SK-N-SH (cell line): ENCODE measurements around the gene RGS9. TPM values are rescaled to one million over a fixed set of nuclear protein-coding genes. Genes with fewer than 3 reads are reported as not detected.

ENCODE experiments used
- CTCF ChIA-PET: fragments of 300-600, 350-600 bp; formaldehyde crosslinking; extraction: SDS; loops from one replicate; lab custom pipeline; 2021; lab: Yijun Ruan, JAX
- POLR2A ChIA-PET: fragments of 350-600 bp; sonication (Branson Sonifier 250); formaldehyde crosslinking; extraction: SDS; loops from one replicate; lab custom pipeline; 2020; ENCODE audit warnings: antibody characterized with exemption, inconsistent platforms; lab: Yijun Ruan, JAX
- DNase-seq: peaks from one replicate; pipeline ENCODE4 v3.0.0; 2012
- H2AFZ ChIP-seq: fragments of 200-600 bp; sonication (generic); 2 replicates; pipeline ENCODE4 v1.8.1; 2016; ENCODE audit warnings: antibody characterized with exemption, mild to moderate bottlenecking, low read depth
- H3F3A ChIP-seq: fragments of 200-600 bp; sonication (generic); replicated peaks from 2 replicates; pipeline ENCODE3; 2016; ENCODE audit warnings: antibody characterized with exemption, mild to moderate bottlenecking; ENCODE audit not compliant: insufficient read depth
- H3K27ac ChIP-seq, 2 experiments: fragments of 200-500 bp in 1 of 2; fragments of 200-600 bp in 1 of 2; sonication (Bioruptor generic) in 1 of 2; sonication (generic), shearing (Covaris generic) in 1 of 2; 2 replicates each; pipeline versions ENCODE4 v1.5.1 to v1.6.1; 2014 to 2016; ENCODE audit warnings: low read depth in 2 of 2, inconsistent platforms in 1 of 2, low read length in 1 of 2, mild to moderate bottlenecking in 1 of 2, mixed read lengths in 1 of 2
- H3K27me3 ChIP-seq: fragments of 200-600 bp; sonication (generic), shearing (Covaris generic); 2 replicates; pipeline ENCODE4 v1.6.1; 2016; ENCODE audit warnings: mixed run types; ENCODE audit not compliant: insufficient read depth
- H3K36me3 ChIP-seq, 2 experiments: fragments of 200-500 bp in 1 of 2; fragments of 200-600 bp in 1 of 2; sonication (Bioruptor generic) in 1 of 2; sonication (generic) in 1 of 2; replicated peaks in 1 of 2; 2 replicates each; pipeline versions ENCODE3 to v1.5.1; 2014 to 2016; ENCODE audit warnings: low read length in 1 of 2, mild to moderate bottlenecking in 1 of 2; ENCODE audit not compliant: insufficient read depth in 2 of 2, control insufficient read depth in 1 of 2
- H3K4me1 ChIP-seq, 2 experiments: fragments of 200-500 bp in 1 of 2; fragments of 200-600 bp in 1 of 2; sonication (Bioruptor generic) in 1 of 2; sonication (generic), shearing (Covaris generic) in 1 of 2; 2 replicates each; pipeline versions ENCODE4 v1.5.1 to v1.6.1; 2014 to 2016; ENCODE audit warnings: low read depth in 1 of 2, low read length in 1 of 2, mixed run types in 1 of 2; ENCODE audit not compliant: insufficient read depth in 2 of 2, control insufficient read depth in 1 of 2
- H3K4me2 ChIP-seq: fragments of 200-600 bp; sonication (generic), shearing (Covaris generic); 2 replicates; pipeline ENCODE4 v1.6.1; 2017; ENCODE audit warnings: mixed run types
- H3K4me3 ChIP-seq, 2 experiments: fragments of 200-500 bp in 1 of 2; fragments of 200-600 bp in 1 of 2; sonication (Bioruptor generic) in 1 of 2; sonication (generic), shearing (Covaris generic) in 1 of 2; 2 replicates each; pipeline versions ENCODE4 v1.5.1 to v1.8.1; 2014 to 2016; ENCODE audit warnings: low read depth in 2 of 2, inconsistent platforms in 1 of 2, low read length in 1 of 2, mild to moderate bottlenecking in 1 of 2, mixed read lengths in 1 of 2, moderate library complexity in 1 of 2
- H3K79me2 ChIP-seq: fragments of 200-600 bp; sonication (generic); 2 replicates; pipeline ENCODE4 v1.8.1; 2017; ENCODE audit warnings: mild to moderate bottlenecking; ENCODE audit not compliant: insufficient read depth
- H3K9ac ChIP-seq: fragments of 200-600 bp; sonication (generic); 2 replicates; pipeline ENCODE4 v1.6.1; 2017; ENCODE audit warnings: mixed run types
- H3K9me2 ChIP-seq: fragments of 200-600 bp; sonication (generic); 2 replicates; pipeline ENCODE4 v1.6.1; 2017; ENCODE audit warnings: mixed run types
- H3K9me3 ChIP-seq: fragments of 200-600 bp; sonication (generic); 2 replicates; pipeline ENCODE4 v1.6.1; 2017; ENCODE audit warnings: mixed run types, mild to moderate bottlenecking, moderate library complexity
- H4K20me1 ChIP-seq: fragments of 200-600 bp; sonication (generic); 2 replicates; pipeline ENCODE4 v1.6.1; 2017; ENCODE audit warnings: mild to moderate bottlenecking, mixed run types; ENCODE audit not compliant: insufficient read depth
- FOXJ3 ChIP-seq: sonication (generic); formaldehyde crosslinking; IDR thresholded peaks from 2 replicates; pipeline ENCODE4 v1.5.1; 2020; ENCODE audit warnings: mild to moderate bottlenecking, missing genetic modification reagents
- FOXM1 ChIP-seq: IDR thresholded peaks from 2 replicates; pipeline ENCODE4 v1.4.0; 2012; ENCODE audit warnings: low read depth, mild to moderate bottlenecking
- GABPA ChIP-seq: IDR thresholded peaks from 2 replicates; pipeline ENCODE4 v1.4.0; 2012; ENCODE audit warnings: low read depth, mild to moderate bottlenecking
- GATA2 ChIP-seq: sonication (generic); formaldehyde crosslinking; IDR thresholded peaks from 2 replicates; pipeline ENCODE4 v1.5.0; 2020; ENCODE audit warnings: mild to moderate bottlenecking, missing genetic modification reagents
- MEF2A ChIP-seq: IDR thresholded peaks from 2 replicates; pipeline ENCODE4 v1.4.0; 2012; ENCODE audit warnings: low read depth, borderline replicate concordance
- MXI1 ChIP-seq: IDR thresholded peaks from 2 replicates; pipeline ENCODE4 v1.6.1; 2012; ENCODE audit warnings: mild to moderate bottlenecking, low read depth, low read length, improper control_type of control experiment
- POLR2AphosphoS5 ChIP-seq: IDR thresholded peaks from 2 replicates; pipeline ENCODE4 v1.6.1; 2012; ENCODE audit warnings: low read depth, low read length
- RAD21 ChIP-seq: IDR thresholded peaks from 2 replicates; pipeline ENCODE4 v1.6.1; 2012; ENCODE audit warnings: mild to moderate bottlenecking, low read length
- RXRA ChIP-seq: IDR thresholded peaks from 2 replicates; pipeline ENCODE4 v1.4.0; 2012; ENCODE audit warnings: low read depth, mild to moderate bottlenecking, borderline replicate concordance
- TAF1 ChIP-seq: IDR thresholded peaks from 2 replicates; pipeline ENCODE4 v1.6.1; 2012; ENCODE audit warnings: low read depth, mild to moderate bottlenecking, low read length, moderate library complexity, borderline replicate concordance
- TEAD4 ChIP-seq: IDR thresholded peaks from 2 replicates; pipeline ENCODE4 v1.4.0; 2012; ENCODE audit warnings: mild to moderate bottlenecking, borderline replicate concordance; ENCODE audit not compliant: insufficient read depth
- WGBS: methylation state at CpG from one replicate; pipeline ENCODE4 v1.1.6; 2017; ENCODE audit warnings: low lambda C conversion rate; 5-methylcytosine and 5-hydroxymethylcytosine counted together
- polyA plus RNA-seq, 3 experiments: library from polyadenylated mRNA; depleted of rRNA; stranded (reverse); fragments of >200 nt; gene quantifications; 2 replicates each; pipeline ENCODE4 v1.2.3, GENCODE V29; 2012
- TF ChIP-seq, protein P1 (sequence below): IDR thresholded peaks from 2 replicates; pipeline ENCODE4 v1.6.1; 2012; ENCODE audit warnings: mild to moderate bottlenecking, low read depth, low read length, moderate library complexity
- TF ChIP-seq, protein P2 (sequence below): fragments of 150-350 bp; IDR thresholded peaks from 2 replicates; pipeline ENCODE4 v1.6.1; 2017; ENCODE audit warnings: antibody characterized with exemption, low read length, low read depth, borderline replicate concordance

The RGS9 gene
- polyA plus RNA-seq, 1 of the 3 experiments (the other 2 are of a cell fraction), result 1.4 TPM

DNA sequence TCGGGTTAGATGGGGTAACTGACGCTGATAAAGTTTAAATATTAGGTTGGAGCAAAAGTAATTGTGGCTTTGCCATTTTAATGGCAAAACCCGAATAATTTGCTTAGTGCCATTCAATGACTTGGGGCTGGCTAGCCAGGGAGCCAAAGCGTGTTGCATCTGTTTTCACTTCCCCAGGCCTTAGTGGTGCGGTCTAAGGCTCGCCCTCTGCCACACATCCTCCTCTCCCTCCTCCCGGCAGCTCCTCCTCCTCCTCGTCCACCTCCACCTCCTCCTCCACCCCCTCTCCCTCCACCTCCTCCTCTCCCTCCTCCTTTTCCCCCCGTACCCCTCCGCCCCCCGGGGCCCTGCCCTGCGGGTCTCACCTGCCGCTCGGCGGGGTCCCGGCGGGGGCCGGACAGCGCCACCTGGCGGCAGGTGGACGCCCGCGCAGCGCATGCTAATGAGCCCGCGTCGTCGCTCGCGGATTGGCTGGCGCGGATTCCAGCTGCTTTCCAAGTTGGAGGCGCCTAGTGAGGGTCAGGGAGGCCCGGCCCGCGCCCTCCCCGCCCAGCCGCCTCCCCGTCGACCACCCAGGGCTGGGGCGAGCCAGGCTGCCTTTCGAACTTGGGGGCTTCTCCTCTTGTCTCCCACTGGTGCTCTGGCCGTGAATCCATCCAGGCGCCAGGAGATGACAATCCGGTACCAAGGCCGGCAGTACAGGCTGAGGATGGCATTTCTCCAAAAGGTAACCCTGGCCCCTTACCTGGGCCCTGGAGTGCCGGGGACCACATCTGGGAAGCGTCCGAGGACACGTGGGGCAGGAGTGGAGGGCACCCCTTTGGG lies 36.6 kb upstream of the RGS9 start (continued):
- TF ChIP-seq, protein P1, sequence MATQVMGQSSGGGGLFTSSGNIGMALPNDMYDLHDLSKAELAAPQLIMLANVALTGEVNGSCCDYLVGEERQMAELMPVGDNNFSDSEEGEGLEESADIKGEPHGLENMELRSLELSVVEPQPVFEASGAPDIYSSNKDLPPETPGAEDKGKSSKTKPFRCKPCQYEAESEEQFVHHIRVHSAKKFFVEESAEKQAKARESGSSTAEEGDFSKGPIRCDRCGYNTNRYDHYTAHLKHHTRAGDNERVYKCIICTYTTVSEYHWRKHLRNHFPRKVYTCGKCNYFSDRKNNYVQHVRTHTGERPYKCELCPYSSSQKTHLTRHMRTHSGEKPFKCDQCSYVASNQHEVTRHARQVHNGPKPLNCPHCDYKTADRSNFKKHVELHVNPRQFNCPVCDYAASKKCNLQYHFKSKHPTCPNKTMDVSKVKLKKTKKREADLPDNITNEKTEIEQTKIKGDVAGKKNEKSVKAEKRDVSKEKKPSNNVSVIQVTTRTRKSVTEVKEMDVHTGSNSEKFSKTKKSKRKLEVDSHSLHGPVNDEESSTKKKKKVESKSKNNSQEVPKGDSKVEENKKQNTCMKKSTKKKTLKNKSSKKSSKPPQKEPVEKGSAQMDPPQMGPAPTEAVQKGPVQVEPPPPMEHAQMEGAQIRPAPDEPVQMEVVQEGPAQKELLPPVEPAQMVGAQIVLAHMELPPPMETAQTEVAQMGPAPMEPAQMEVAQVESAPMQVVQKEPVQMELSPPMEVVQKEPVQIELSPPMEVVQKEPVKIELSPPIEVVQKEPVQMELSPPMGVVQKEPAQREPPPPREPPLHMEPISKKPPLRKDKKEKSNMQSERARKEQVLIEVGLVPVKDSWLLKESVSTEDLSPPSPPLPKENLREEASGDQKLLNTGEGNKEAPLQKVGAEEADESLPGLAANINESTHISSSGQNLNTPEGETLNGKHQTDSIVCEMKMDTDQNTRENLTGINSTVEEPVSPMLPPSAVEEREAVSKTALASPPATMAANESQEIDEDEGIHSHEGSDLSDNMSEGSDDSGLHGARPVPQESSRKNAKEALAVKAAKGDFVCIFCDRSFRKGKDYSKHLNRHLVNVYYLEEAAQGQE, result no peak
- TF ChIP-seq RAD21, result peak; percentile 72
- no peak for TF ChIP-seq TEAD4
- peak; percentile 75; the same call in 1 of the 2 replicates for TF ChIP-seq MXI1
- no peak for TF ChIP-seq FOXM1
- TF ChIP-seq TAF1, result no peak
- TF ChIP-seq GABPA, result no peak
- TF ChIP-seq POLR2AphosphoS5, result no peak
- TF ChIP-seq FOXJ3 (CRISPR knock-in tag), result no peak
- TF ChIP-seq RXRA, result no peak
- TF ChIP-seq, protein P2, sequence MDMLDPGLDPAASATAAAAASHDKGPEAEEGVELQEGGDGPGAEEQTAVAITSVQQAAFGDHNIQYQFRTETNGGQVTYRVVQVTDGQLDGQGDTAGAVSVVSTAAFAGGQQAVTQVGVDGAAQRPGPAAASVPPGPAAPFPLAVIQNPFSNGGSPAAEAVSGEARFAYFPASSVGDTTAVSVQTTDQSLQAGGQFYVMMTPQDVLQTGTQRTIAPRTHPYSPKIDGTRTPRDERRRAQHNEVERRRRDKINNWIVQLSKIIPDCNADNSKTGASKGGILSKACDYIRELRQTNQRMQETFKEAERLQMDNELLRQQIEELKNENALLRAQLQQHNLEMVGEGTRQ, result no peak
- no peak for TF ChIP-seq MEF2A

DNA sequence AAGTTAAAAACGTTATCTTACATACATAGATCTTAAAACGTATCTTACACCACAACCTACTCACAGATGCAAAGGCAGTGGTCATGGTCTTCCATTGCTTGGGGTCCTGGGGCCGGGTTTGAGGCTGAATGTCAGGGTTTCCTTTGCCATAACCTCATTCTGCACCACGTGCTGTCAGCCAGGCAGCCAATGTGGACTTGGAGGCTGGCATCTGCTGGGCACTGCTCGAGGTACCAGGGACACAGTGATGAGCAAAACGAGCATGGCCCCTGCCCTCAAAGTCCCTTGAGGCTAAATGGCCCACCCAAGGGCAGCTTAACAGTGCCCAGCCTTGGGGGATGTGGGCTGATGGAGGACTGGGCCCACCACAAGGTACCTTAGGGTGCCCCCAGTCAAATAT lies 35.8 kb upstream of the RGS9 start:
- ChIA-PET CTCF (interaction anchor here (0.7 to 7.1 kb wide), 26 partner anchors 10 to 140 kb away, joined by 3 to 86 read pairs (median 8); partner anchors contain the start of gene RGS9), POLR2A (no interaction called here)
- Histone ChIP-seq H3K4me1 (peaks cover 0 to 15% of the 10 kb centered on the region in 2 experiments; a peak in 1 of 4 replicates), H3K9me2 (no peaks in the 10 kb centered on the region), H3K36me3 (no peaks in the 10 kb centered on the region), H3K27me3 (no peaks in the 10 kb centered on the region), H3K9ac (no peak overlapping the region), H4K20me1 (no peaks in the 10 kb centered on the region), H3K9me3 (no peaks in the 10 kb centered on the region), H3K27ac (no peak overlapping the region), H3K79me2 (no peaks in the 10 kb centered on the region), H3F3A (peaks cover 14% of the 10 kb centered on the region), H3K4me2 (peak overlapping the region; percentile 92; the same call in 1 of the 2 replicates), H2AFZ (peak overlapping the region; percentile 88; the same call in 1 of the 2 replicates), H3K4me3 (peak overlapping the region; percentile 48 to 57; a peak in 2 of 4 replicates)
- 79% methylated on average over 5 of the region's 6 CpGs for WGBS
- TF ChIP-seq GATA2 (CRISPR knock-in tag), result no peak
- DNase-seq, result peak; percentile 39
